Sigmoid colon (tissue), 7 donors: ENCODE measurements around the gene DSCAM. TPM values are rescaled to one million over a fixed set of nuclear protein-coding genes. Genes with fewer than 3 reads are reported as not detected.

Source experiments
- DNase-seq: peaks from one replicate; pipeline ENCODE4 v3.0.0-alpha.2; 2019
- H3K27ac ChIP-seq, 4 donors: fragments of 200-600 bp; sonication (generic); one replicate each; pipeline ENCODE4 v1.5.1; 2016 to 2019; ENCODE audit warnings: mild to moderate bottlenecking in 1 of 4
- H3K27me3 ChIP-seq, 3 donors: fragments of 200-600 bp; sonication (generic); one replicate each; pipeline ENCODE4 v1.5.1; 2019; ENCODE audit warnings: mild to moderate bottlenecking in 1 of 3
- H3K36me3 ChIP-seq, 4 donors: fragments of 200-600 bp; sonication (generic); one replicate each; pipeline ENCODE4 v1.5.1; 2016 to 2019
- H3K4me1 ChIP-seq, 4 donors: fragments of 200-600 bp; sonication (generic); one replicate each; pipeline ENCODE4 v1.5.1; 2017 to 2019
- H3K4me3 ChIP-seq, 4 donors: fragments of 200-600 bp; sonication (generic); one replicate each; pipeline ENCODE4 v1.5.1; 2017 to 2019; ENCODE audit warnings: mild to moderate bottlenecking in 2 of 4, moderate library complexity in 1 of 4
- H3K9me3 ChIP-seq, 4 donors: fragments of 200-600 bp in 3 of 4; sonication (generic) in 3 of 4; one replicate each; pipeline versions ENCODE4 v1.5.1 to v1.6.1; 2013 to 2019
- CTCF ChIP-seq, 4 experiments: fragments of 450-650 bp in 3 of 4; fragments of 200-600 bp in 1 of 4; IDR thresholded peaks; one replicate each; pipeline ENCODE4 v1.5.1; 2016 to 2019; ENCODE audit warnings: antibody characterized with exemption in 4 of 4, mild to moderate bottlenecking in 3 of 4, moderate library complexity in 2 of 4
- EP300 ChIP-seq, 4 donors: sonication (generic); formaldehyde crosslinking; IDR thresholded peaks; one replicate each; pipeline ENCODE4 v1.6.1; 2017; ENCODE audit warnings: antibody characterized with exemption in 4 of 4
- POLR2A ChIP-seq, 2 donors: fragments of 450-650 bp; IDR thresholded peaks; one replicate each; pipeline ENCODE4 v1.6.1; 2016; ENCODE audit warnings: antibody characterized with exemption in 2 of 2, mild to moderate bottlenecking in 2 of 2, moderate library complexity in 2 of 2
- POLR2AphosphoS5 ChIP-seq, 4 donors: sonication (generic); formaldehyde crosslinking; IDR thresholded peaks; one replicate each; pipeline ENCODE4 v1.6.1; 2017; ENCODE audit warnings: antibody characterized with exemption in 4 of 4
- WGBS, 2 donors: extraction: QIAGEN DNeasy Blood & Tissue Kit; methylation state at CpG; one replicate each; pipeline ENCODE4 v1.1.7; 2013; 5-methylcytosine and 5-hydroxymethylcytosine counted together
- intact Hi-C: fragments of 100-400 bp; cut with DNase I; formaldehyde crosslinking; loops from one replicate; pipeline ENCODE4 v1.15.1; 2023
- polyA plus RNA-seq, 3 donors: library from polyadenylated mRNA; stranded (reverse); fragments of 200-250 nt; gene quantifications; one replicate each; pipeline ENCODE4 v1.2.3, GENCODE V29; 2013
- total RNA-seq, 4 donors: library from RNA; depleted of rRNA; stranded (reverse); fragments of >200 nt; gene quantifications; one replicate each; pipeline ENCODE4 v1.1.0, GENCODE V29; 2016
- donor health status: healthy with polysubstance abuse.
- donor health status: Bipolar disorder and iron deficiency.
- donor health status: healthy.

Gene DSCAM
- total and polyA plus RNA-seq, 7 donors = 0.17 to 0.55 (median 0.33) TPM; not detected in 2

- no peak overlapping the region for H3K4me3 ChIP-seq
- no peaks in the 10 kb centered on the region for H3K36me3 ChIP-seq
- no peak overlapping the region for H3K27ac ChIP-seq
- TF ChIP-seq POLR2A (IDR thresholded peaks at IDR 0.05) (no peak), CTCF (IDR thresholded peaks at IDR 0.05) (no peak), POLR2AphosphoS5 (IDR thresholded peaks at IDR 0.05) (no peak), EP300 (IDR thresholded peaks at IDR 0.05) (no peak)
- WGBS, 2 donors = 87 to 89% methylated on average over 5 of the region's 5 CpGs
- intact Hi-C loops = no loop called here
- H3K9me3 ChIP-seq = no peaks in the 10 kb centered on the region
- no peak for DNase-seq
- H3K27me3 ChIP-seq = no peaks in the 10 kb centered on the region
- H3K4me1 ChIP-seq = peaks cover 0 to 5% (median 0%) of the 10 kb centered on the region in 4 donors
Observed at GRCh38 chr21:40383951-40384350, 463.0 kb downstream of the DSCAM start.

GRCh38 chr21:40381111-40381510 is 465.8 kb downstream of the DSCAM start:
- H3K27me3 ChIP-seq = no peaks in the 10 kb centered on the region
- WGBS, 2 donors = 77 to 83% methylated on average over 5 of the region's 5 CpGs
- TF ChIP-seq POLR2AphosphoS5 (IDR thresholded peaks at IDR 0.05) (no peak), CTCF (IDR thresholded peaks at IDR 0.05) (no peak), POLR2A (IDR thresholded peaks at IDR 0.05) (no peak)

GRCh38 chr21:40379881-40380810 is 466.8 kb downstream of the DSCAM start:
- no peaks in the 10 kb centered on the region for H3K4me1 ChIP-seq
- DNase-seq = no peak
- no peaks in the 10 kb centered on the region for H3K36me3 ChIP-seq
- WGBS, 2 donors = 80 to 81% methylated on average over 11 of the region's 11 CpGs
- no peaks in the 10 kb centered on the region for H3K27me3 ChIP-seq
- intact Hi-C loops = no loop called here
- TF ChIP-seq CTCF (IDR thresholded peaks at IDR 0.05) (no peak), EP300 (IDR thresholded peaks at IDR 0.05) (no peak), POLR2A (IDR thresholded peaks at IDR 0.05) (no peak)
- no peaks in the 10 kb centered on the region for H3K9me3 ChIP-seq
- no peak overlapping the region for H3K4me3 ChIP-seq
- no peak overlapping the region for H3K27ac ChIP-seq

More at GRCh38 chr21:40381111-40381510, 465.8 kb downstream of the DSCAM start:
- no peak overlapping the region for H3K27ac ChIP-seq
- no peak overlapping the region for H3K4me3 ChIP-seq
- no peaks in the 10 kb centered on the region for H3K9me3 ChIP-seq
- DNase-seq = no peak
- H3K4me1 ChIP-seq = peaks cover 0 to under 1% (median 0%) of the 10 kb centered on the region in 4 donors
- H3K36me3 ChIP-seq = no peaks in the 10 kb centered on the region
- intact Hi-C loops = no loop called here

GRCh38 chr21:40377135-40377534 is 469.8 kb downstream of the DSCAM start:
- Histone ChIP-seq H3K4me3 (no peak overlapping the region), H3K27ac (no peak overlapping the region), H3K4me1 (no peaks in the 10 kb centered on the region), H3K27me3 (no peaks in the 10 kb centered on the region), H3K36me3 (no peaks in the 10 kb centered on the region), H3K9me3 (no peaks in the 10 kb centered on the region)
- DNase-seq = no peak
- WGBS, 2 donors = 97% methylated on average over 5 of the region's 5 CpGs
- intact Hi-C loops = no loop called here
- TF ChIP-seq POLR2AphosphoS5 (IDR thresholded peaks at IDR 0.05) (no peak), POLR2A (IDR thresholded peaks at IDR 0.05) (no peak), EP300 (IDR thresholded peaks at IDR 0.05) (no peak), CTCF (IDR thresholded peaks at IDR 0.05) (no peak)
